COR-L47 (cell line): ENCODE results near the gene NFIA.

Experiments
- DNase-seq: peaks from one replicate; lab custom pipeline; 2025; lab: John Stamatoyannopoulos, UW

The NFIA gene

GRCh38 chr1:61370913-61371279 is 288.5 kb downstream of the NFIA start:
- no peak for DNase-seq

- DNase-seq: no peak
Observed at GRCh38 chr1:61372944-61373343, 290.6 kb downstream of the NFIA start.

- DNase-seq: no peak
Observed at GRCh38 chr1:61374156-61374555, 291.8 kb downstream of the NFIA start.

GRCh38 chr1:61375082-61375880 is 292.9 kb downstream of the NFIA start:
- no peak for DNase-seq

GRCh38 chr1:61376151-61376550 is 293.8 kb downstream of the NFIA start:
- DNase-seq: no peak

- no peak for DNase-seq
Observed at GRCh38 chr1:61377242-61377958, 295.0 kb downstream of the NFIA start.

- no peak for DNase-seq
Observed at GRCh38 chr1:61378494-61379180, 296.3 kb downstream of the NFIA start.

GRCh38 chr1:61379693-61380092 is 297.3 kb downstream of the NFIA start:
- DNase-seq: no peak

GRCh38 chr1:61380561-61380960 is 298.2 kb downstream of the NFIA start:
- no peak for DNase-seq

GRCh38 chr1:61386323-61386722 is 304.0 kb downstream of the NFIA start:
- DNase-seq: no peak

GRCh38 chr1:61386770-61387169 is 304.4 kb downstream of the NFIA start:
- DNase-seq: no peak

- DNase-seq: no peak
Observed at GRCh38 chr1:61387829-61388228, 305.5 kb downstream of the NFIA start.

- DNase-seq: no peak
Observed at GRCh38 chr1:61388566-61388965, 306.2 kb downstream of the NFIA start.

- DNase-seq: no peak
Observed at GRCh38 chr1:61389194-61389925, 307.0 kb downstream of the NFIA start.

- DNase-seq: no peak
Observed at GRCh38 chr1:61389926-61390845, 307.8 kb downstream of the NFIA start.

GRCh38 chr1:61391730-61392129 is 309.4 kb downstream of the NFIA start:
- peak; percentile 51 for DNase-seq

- peak; percentile 50 for DNase-seq
Observed at GRCh38 chr1:61392409-61393242, 310.3 kb downstream of the NFIA start.

GRCh38 chr1:61393575-61393974 is 311.2 kb downstream of the NFIA start:
- DNase-seq: no peak

- DNase-seq: no peak
Observed at GRCh38 chr1:61395146-61395800, 312.9 kb downstream of the NFIA start.

- DNase-seq: no peak
Observed at GRCh38 chr1:61397495-61397894, 315.1 kb downstream of the NFIA start.
